T47D (cell line): ENCODE data around the gene SCFD2.
"Not testable (repeated sequence)": the region's sequence is repeated elsewhere in the genome, so short reads cannot be mapped to it uniquely, and the experiment has no call there.

ENCODE experiments used
- DNase-seq, 2 experiments: peaks; one replicate each; pipeline versions ENCODE4 v3.0.0 to v3.0.0-alpha.2; 2011 to 2012; ENCODE audit warnings: low read depth in 1 of 2, low spot score in 1 of 2
- JUND ChIP-seq: IDR thresholded peaks from 2 replicates; pipeline ENCODE4 v1.6.1; 2012; ENCODE audit warnings: low read depth
- in situ Hi-C: cut with HindIII; loops from 2 replicates; pipeline ENCODE4 v1.10.0; 2016; ENCODE audit warnings: low sequenced_read_pairs, low pct_unique_long_range_greater_than_20kb

The SCFD2 gene

GRCh38 chr4:53076374-53076958 is 289.4 kb downstream of the SCFD2 start:
- DNase-seq = no peak
- no peak for TF ChIP-seq JUND
- in situ Hi-C loops = no loop called here

GRCh38 chr4:53075162-53075785 is 290.6 kb downstream of the SCFD2 start:
- no peak for DNase-seq
- no peak for TF ChIP-seq JUND
- in situ Hi-C loops = no loop called here

- TF ChIP-seq JUND = no peak
- in situ Hi-C loops = no loop called here
- DNase-seq = no peak
Measured at GRCh38 chr4:53068755-53069330, 297.0 kb downstream of the SCFD2 start.

GRCh38 chr4:53067125-53067802 is 298.6 kb downstream of the SCFD2 start:
- no peak for TF ChIP-seq JUND
- in situ Hi-C loops = no loop called here
- DNase-seq = no peak

GRCh38 chr4:53066155-53066554 is 299.7 kb downstream of the SCFD2 start:
- DNase-seq = no peak
- TF ChIP-seq JUND = no peak
- in situ Hi-C loops = no loop called here

DNA sequence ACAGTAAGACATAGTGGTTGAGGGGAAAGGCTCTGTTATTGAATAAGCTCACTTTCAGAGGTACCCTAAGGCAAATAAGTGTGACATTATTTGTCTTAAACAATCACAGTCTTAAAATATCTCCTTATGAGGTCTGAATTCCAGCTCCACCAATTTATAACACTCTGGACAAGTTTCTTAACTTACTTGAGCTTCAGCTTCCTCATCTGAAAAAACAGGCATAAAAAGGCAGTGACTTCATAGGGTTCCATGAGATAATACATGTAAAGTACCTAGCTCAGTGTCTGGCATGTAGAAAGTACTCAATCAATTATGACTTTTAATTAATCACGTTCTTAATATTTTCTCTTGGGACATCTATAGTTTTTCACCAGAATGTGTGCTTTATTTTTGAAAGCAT is 301.3 kb downstream of the SCFD2 start:
- TF ChIP-seq JUND = no peak
- in situ Hi-C loops = no loop called here
- DNase-seq = no peak

- DNase-seq = no peak
- no peak for TF ChIP-seq JUND
- in situ Hi-C loops = no loop called here
Measured at GRCh38 chr4:53061091-53061850, 304.6 kb downstream of the SCFD2 start.

GRCh38 chr4:53060278-53060677 is 305.6 kb downstream of the SCFD2 start:
- no peak for TF ChIP-seq JUND
- in situ Hi-C loops = no loop called here
- DNase-seq = no peak

GRCh38 chr4:53059871-53060270 is 306.0 kb downstream of the SCFD2 start:
- no peak for DNase-seq
- TF ChIP-seq JUND = no peak
- in situ Hi-C loops = no loop called here

GRCh38 chr4:53059256-53059655 is 306.6 kb downstream of the SCFD2 start:
- TF ChIP-seq JUND = no peak
- in situ Hi-C loops = no loop called here
- no peak for DNase-seq

DNA sequence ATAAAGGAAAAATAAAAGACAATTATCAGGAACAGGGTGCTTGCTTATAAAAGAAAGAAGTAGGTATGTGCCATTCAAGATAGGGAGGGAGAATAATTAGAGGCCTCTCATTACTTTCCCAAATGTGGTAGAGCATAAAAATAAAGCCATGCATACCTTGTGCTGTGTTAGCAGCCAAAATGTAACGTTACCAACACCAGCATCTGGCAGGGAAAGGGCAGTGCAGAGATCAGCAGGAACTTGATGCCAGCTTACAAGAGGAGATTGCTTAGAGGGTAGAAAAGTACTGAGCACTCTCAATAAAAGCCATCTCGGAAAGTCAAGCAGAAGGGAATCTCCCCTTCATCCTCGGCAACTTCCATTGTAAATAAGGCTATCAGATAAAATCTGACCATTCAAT is 308.2 kb downstream of the SCFD2 start:
- in situ Hi-C loops = no loop called here
- no peak for TF ChIP-seq JUND
- no peak for DNase-seq

- in situ Hi-C loops, DNase-seq: not testable (repeated sequence)
Measured at GRCh38 chr4:53057108-53057507, 308.8 kb downstream of the SCFD2 start.
